NCI-H187 treated with DMSO at 0.1 percent for 48 hours (cell line): Measurements from ENCODE around the gene POU3F4.

Experiments
- DNase-seq: peaks from one replicate; lab custom pipeline; 2025; lab: John Stamatoyannopoulos, UW

POU3F4 gene

DNA sequence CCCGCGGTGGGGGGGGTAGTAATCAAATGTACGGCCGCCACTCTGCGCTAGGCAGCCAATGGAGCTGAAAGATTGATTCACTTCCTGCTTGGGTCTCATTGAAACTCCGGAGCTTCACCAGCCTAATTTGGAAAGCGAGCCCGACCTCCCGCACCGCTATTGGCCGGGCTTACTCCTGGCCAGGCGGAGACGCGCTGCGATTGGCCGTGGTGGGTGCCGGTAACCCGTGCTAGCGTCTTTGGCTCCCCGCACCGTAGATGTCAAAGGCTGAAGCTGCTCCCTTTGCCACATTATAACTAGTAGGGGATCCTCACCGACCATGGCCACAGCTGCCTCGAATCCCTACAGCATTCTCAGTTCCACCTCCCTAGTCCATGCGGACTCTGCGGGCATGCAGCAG is at the start of gene POU3F4:
TSS of gene POU3F4 (plus strand) at position 285 of the 400 bp plus-strand sequence. CDS start at position 320, 35 bp downstream.
- no peak for DNase-seq

DNA sequence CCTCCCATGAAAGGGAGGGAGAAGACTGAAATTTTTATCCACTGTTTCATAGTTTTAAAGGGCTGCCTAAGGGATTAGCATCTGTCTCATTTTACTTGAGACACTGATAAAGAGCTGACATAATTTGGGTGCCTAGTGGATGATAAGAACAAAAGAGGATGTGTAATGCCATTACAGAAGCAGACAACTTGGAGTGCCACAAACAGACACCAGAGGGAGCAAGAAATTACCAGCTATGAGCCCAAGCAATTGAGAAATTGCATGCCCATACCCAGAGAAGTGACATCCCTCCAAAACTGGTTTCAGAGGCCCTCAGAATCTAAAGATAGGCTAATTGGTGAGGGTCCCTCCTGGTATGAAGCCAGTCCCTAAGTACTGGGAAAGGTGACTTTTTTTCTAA is 38.5 kb upstream of the POU3F4 start:
- no peak for DNase-seq

DNA sequence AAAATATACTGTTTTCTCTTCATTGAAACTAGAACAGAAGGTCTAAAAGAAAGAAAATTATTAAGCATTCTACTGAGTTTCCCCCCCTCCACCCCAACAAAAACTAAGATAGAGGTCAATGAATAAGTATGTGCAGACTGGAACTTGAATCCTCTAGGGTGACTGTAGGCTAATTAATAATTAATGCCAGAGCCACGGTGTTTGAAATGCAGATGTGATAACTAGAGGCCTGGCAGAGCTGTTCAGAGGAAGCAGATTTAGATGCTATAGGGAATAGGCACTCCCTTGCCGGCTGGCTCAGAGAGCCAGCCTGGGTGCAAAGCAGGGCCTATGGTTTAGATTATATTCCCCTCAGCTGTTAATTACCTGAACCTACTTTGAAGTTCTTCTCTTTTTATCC is 12.2 kb upstream of the POU3F4 start:
- no peak for DNase-seq

DNA sequence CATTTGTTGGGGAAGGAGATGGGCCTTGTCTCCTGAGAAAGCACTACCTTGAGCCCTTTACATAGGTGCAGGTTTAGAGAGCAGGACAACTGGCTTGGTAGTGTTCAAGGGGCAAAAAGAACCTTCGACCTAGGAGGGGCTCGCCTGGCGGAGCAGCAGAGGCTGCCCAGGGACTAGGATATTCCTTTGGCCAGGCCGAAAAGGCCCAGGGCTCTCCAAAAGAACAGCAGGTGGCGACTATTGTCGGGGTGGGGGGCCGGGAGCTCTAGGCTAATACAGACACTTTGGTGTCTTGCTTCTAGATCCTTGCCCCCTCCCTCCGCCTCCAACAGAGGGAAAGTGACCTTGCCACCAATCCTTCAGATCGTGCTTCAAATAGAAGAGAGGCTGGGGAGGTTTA is 7.1 kb upstream of the POU3F4 start:
- DNase-seq = no peak

DNA sequence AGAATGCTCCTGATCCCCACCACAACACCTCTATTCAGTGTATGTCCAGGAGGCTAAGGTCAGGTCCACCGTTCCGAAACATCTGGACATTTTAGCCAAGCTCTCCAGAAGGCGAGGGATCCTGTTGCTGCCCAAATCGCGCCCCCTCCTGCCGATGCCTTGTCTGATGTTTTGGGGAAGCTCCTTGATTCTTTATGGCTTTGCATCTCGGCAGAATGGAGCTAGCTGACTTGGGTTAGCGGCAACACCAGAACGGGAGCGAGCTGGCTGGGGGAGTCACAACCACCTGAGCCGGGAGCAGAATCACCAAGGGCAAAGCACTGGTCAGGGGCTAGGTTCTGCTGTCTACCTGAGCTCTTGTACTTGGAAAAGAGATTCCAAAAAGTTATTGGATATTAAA is 6.6 kb upstream of the POU3F4 start:
- no peak for DNase-seq

DNA sequence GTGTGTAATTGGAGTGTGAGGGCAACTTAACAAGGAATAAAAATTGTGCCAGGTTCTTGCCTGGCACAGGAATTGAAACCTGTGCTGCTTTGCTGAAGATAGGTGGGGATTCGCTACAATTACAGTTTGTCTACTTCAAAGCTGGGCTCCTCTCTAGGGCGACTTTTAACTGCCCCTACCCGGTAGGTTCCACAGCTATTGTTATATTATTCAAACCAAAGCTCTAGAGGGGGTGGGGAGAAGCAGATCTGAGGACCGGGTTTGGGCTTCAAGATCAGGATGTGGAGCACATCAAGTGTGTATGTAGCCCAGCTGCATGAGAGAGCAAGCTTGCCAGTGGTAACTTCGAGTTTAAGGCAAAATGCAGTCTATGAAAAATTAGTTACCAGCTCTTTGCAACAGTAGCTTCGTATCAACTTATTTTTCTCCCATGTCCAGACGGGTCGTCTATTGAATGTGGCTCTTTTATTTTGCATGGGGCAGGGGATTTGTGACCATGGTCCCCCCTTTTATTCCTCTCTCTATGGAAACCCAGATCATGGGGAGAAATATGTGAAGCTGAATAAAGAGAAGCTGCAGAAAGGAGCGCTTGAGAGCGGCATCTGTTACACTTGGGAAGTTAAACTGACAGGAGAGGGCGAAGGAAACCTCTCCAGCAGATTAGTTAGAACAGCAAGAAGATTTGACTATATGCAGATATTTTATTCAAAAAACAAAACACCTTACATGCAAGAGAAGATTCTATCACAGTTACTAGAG is 3.2 kb upstream of the POU3F4 start:
- DNase-seq = no peak

DNA sequence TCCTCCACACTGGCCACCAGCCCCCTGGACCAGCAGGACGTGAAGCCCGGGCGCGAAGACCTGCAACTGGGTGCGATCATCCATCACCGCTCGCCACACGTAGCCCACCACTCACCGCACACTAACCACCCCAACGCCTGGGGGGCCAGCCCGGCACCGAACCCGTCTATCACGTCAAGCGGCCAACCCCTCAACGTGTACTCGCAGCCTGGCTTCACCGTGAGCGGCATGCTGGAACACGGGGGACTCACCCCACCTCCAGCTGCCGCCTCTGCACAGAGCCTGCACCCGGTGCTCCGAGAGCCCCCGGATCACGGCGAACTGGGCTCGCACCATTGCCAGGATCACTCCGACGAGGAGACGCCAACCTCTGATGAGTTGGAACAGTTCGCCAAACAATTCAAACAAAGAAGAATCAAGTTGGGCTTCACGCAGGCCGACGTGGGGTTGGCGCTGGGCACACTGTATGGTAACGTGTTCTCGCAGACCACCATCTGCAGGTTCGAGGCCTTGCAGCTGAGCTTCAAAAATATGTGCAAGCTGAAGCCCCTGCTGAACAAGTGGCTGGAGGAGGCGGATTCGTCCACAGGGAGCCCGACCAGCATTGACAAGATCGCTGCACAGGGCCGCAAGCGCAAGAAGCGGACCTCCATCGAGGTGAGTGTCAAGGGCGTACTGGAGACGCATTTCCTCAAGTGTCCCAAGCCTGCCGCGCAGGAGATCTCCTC is 600 bp downstream of the POU3F4 start:
- DNase-seq = no peak

DNA sequence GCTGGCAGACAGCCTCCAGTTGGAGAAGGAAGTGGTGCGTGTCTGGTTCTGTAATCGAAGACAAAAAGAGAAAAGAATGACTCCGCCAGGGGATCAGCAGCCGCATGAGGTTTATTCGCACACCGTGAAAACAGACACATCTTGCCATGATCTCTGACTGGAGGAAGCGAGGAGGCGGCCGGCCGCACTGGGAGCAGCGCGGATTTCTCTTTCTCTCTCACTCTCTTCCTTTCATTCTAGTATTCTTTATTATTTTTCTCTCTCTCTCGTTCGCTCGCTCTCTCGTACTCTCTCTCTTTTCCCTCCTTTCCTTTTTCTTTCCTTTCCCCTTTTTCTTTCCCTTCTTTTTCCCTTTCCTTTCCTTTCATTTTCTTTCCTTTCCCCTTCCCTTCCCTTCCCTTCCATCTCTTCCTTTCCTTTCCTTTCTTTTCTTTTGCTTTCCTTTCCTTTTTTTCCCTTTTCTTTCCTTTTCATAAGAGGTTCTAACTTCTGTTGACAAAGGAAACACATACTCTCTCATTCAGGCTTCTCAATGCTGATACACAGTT is 1.2 kb downstream of the POU3F4 start:
- no peak for DNase-seq

DNA sequence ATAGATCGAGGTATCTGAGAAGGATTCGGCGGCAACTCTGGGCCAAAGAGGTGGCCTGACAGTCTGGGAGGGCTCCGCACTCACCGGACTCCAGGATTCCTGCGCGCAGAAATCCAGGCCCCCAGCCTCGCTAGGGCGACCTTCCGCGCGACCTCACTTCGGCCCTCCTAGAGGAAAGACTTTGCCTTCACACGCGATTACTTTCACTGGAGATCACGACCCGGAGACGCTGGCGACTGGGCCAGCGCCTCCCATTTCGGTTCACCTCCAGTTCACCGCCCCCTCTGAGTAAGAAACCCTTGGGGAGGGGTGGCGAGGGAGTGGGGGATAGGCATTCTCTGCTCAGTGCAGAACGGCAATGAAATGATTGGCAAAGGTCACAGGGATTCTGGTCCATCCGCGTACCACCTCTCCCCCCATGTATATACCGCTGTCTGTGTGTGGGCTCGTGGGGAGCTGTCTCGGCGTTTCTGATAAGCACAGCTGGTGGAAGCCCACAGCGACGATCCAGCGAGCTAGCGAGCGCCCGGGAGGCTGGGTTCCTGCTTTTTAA is 2.5 kb downstream of the POU3F4 start:
- no peak for DNase-seq

DNA sequence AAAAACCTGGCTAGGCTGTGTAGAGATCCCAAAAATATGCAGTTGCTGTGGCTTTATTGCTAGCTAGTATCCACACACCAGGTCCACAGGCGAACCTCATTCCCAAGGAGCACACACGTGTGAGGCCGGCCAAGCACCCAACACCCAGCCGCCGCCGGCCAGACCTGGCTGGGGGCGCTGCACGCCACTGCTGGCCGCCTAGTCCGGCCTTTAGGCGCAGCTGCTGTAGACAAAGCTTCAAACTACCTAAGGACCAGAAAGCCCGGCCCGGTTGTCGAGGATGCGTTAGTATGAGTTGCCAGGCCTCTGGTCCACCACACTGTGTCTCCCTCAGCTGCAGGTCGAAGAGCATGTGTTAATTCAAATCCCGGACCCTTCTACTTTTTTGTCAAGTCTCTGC is 3.1 kb downstream of the POU3F4 start:
- no peak for DNase-seq

DNA sequence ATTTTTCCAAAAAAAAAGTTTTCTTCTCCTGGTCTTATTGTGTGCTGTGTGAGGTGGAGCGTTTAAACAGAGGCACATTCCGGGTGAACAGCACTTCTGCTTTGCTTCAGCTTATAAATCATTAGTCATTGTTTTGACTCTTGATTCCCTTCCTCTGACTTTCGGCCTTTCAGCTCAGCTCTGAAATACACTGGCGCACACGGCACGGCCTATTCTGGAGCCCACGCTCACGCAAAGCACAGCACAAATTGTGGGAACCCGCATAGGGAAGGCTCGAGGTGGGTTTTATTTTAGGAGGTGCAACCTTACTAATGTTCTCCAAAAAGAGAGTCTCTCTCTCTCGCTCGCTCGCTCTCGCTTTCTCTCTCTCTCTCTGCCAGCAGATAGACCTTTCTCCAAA is 4.0 kb downstream of the POU3F4 start:
- no peak for DNase-seq

DNA sequence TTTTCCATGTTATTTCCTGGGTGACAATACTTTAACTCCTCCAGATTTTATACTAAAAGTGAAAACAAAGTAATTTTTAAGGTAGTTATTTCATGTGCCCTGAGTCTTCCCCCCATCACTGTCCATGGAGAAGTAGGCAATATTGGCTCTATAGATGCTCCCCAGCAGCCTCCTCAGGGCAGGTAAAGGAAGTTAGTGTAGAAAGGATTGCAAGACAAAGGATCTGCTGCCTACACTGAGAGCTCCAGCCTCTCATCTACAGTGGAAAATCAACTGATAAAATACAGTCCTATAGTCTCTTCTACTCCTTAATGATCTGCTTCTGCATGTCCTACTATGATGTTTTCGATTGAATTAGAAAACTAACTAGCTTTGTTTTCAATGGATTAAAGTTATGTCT is 8.5 kb downstream of the POU3F4 start:
- DNase-seq = no peak

DNA sequence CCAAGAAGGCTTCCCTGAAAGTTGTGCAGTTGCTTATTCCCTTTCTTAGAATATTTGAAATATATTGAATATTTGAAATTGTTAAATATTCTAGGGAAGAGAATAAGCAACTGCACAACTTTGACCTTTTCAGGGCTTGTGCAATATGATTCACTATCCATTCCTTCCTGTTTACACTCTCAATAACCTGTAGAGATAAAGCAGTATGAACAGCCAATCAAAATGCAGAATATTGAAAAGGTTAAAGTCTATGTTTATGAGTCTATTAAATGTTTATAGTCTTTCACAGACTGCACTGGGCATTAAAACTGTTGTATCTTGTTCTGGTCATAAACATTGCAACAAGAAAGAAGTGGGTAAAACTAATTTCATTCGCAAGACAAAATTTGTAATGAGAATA is 13.8 kb downstream of the POU3F4 start:
- no peak for DNase-seq

DNA sequence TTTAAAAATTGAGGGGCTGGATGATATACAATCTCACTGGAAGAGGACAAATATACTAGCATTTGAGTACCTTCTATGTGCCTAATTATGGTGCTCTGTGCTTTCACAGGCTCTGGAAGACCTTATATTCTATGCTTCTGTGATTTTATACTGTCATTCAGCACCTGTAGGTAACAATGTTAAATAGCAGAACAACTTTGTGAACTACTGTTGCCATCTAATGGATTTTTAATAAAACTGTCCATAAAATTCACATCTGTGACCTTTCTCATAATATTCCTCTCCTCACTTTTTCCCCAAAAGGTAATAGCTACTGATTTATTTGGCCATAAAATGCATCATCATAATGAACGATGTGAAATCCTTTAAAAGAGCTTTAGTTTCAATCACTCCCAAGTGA is 21.9 kb downstream of the POU3F4 start:
- no peak for DNase-seq

DNA sequence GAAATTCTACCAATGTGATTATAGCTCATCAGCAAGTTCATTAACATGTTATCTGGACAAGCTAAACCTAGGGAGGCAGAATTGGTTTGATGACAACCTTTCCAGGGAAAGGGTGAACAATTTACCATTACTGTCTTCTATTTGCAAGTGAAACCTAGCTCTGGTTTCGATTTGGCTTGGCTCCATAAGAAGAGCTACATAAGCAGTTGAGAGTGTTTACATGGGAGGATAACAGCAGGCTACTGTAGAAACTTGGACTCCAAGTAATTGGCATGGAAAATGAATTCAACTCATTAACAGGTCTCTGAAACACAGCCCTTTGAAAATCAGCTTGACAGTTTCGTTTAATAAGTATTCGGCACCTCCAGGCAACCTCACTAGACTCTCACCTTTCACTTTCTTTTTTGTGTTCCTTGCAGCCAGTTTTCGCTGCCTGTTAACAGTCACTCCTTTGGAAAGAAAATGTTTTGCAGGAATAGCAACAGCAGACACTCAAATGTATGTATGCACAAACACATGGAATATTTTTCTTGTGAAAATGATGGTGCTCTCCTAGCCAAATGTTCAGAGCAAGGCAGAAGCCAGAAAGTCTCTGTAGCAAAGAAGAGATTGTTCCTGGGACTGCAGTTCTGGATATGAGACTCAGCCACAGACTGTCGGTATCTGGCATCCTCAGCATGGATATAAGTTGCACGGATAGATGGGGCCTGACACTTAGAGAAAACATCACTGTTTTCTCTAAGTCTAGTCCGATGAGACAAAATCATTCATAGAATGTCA is 27.5 kb downstream of the POU3F4 start:
- DNase-seq = no peak
